HG02571 (cell line): ENCODE results near the gene ABCC3.

Experiments used
- ATAC-seq: cut with Tn5 transposase; IDR thresholded peaks from one replicate; pipeline ENCODE4 v1.9.1; 2021; ENCODE audit warnings: mild to moderate bottlenecking, moderate library complexity; ENCODE audit not compliant: unreplicated experiment

ABCC3 gene

DNA sequence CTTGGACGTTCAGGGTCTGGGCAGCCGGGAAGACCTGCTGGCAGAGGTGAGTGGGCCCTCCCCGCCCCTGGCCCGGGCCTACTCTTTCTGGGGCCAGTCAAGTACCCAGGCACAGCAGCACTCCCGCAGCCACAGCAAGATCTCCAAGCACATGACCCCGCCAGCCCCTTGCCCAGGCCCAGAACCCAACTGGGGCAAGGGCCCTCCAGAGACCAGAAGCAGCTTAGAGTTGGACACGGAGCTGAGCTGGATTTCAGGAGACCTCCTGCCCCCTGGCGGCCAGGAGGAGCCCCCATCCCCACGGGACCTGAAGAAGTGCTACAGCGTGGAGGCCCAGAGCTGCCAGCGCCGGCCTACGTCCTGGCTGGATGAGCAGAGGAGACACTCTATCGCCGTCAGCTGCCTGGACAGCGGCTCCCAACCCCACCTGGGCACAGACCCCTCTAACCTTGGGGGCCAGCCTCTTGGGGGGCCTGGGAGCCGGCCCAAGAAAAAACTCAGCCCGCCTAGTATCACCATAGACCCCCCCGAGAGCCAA, 8.6 kb upstream of the ABCC3 start:
- ATAC-seq, result no peak

DNA sequence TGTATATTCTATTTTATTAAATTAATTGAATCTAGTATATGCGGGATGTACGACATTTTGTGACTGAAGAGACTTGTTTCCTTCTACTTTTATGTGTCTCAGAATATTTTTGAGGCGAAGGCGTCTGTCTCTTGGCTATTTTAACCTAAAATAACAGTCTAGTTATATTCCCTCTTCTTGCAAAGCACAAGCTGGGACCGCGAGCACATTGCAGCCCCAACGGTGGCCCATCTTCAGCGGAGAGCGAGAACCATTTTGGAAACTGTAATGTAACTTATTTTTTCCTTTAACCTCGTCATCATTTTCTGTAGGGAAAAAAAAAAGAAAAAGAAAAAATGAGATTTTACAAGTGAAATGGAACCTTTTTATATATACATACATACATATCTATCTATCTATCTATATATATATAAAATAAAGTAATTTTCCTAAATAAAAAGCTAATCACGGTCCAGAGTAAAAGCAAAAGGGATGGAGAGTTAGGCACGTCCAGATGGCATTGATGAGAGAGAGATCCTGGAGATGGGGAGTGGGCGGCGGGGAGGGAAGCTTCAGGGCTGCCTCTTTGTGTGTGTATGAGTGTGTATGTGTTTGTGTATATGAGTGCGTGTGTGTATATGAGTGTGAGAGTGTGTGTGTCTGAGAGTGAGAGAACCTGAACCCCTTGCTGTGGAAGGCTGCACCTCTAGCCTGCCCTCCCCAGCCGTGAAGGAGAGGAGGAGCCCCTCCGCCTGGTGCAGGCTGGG, 7.5 kb upstream of the ABCC3 start:
- ATAC-seq, result no peak

DNA sequence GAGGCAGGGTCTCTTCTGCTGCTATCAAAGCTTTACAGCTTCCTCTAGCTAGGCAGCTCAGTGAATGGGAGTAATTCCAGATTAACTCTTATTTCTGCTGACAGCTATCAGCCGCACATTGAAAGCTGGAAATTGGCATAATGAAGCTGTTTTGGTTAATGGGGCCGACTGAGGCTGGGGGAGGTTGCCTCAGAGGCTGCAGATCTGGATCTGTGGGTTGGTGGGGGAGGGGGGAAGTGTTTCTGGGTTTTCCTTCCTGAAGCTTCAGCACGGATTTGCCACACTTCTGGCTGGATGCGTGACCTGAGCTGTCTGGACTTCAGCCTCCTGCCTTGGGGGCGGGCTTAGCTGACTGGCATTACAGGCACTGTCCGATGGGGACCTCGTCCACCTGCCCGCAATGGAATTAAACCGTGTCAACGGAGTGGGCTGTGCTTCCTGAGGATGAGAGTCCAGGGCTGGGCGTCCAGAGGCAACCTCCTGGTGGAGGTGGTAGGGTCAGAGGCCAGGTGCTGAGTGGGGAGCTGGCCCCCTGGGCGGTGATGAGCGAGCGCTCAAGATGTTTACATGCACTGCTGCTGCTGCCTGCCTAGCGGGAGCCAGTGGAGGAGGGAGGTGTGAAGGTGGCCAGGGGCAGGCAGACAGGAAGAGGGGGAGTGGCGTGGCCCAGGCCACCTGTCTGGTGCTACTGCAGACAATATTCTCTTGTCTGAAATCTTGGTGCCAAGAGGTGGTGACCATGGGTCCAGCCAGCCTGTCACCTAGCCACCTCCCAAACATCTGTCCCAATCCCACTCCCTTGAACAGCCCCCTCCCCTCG, 6.7 kb upstream of the ABCC3 start:
- no peak for ATAC-seq

DNA sequence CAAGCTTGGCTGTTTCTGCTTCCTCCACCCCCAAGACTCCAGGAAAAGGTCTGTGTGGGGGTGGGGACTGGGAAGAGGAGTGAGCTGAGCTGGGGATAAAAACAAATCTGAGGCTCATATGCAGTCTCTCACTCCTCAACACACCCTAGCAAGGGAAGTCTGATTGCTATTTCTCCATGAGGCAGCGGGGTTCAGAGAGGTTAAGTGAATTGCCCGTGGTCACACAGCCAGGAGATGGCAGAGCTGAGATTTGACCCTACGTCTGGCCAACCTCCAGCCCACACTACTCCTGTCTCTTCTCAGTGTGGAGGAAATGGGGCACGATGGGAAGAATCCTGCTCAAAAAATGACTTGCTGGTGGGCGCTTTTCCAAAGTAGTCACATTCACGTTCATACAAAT, 4.8 kb upstream of the ABCC3 start:
- no peak for ATAC-seq

DNA sequence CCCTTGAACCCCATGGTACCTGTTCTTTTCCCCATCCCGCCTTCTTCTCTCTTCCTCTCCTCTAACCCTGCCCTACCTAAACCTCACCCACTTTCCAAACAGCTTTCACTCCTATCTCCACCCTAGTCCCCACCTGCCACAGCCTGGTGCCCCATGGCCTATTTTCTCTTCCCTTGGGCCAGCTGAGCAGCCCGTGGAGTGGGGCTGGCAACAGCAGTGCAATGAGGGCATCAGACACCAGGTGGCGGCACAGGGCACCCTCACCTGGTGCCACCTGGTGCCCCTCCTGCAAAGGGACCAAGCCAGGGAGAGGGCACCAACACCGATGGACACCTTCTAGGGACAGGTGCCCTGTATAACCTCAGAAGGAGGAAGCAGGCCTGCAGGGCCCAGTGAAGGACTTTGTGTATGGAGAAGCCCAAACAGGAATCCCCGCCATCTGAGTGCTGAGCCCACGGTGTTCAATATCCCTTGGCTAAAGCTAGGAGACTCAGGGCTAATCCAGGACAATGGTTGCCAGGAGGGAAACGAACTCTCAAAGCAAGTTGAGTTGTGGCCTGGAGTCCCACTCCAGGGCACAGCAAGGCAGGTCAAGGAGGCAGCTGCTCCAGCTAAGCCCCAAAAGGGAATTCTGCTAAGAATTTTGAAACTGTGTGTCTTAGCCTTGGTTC, 4.0 kb upstream of the ABCC3 start:
- no peak for ATAC-seq

DNA sequence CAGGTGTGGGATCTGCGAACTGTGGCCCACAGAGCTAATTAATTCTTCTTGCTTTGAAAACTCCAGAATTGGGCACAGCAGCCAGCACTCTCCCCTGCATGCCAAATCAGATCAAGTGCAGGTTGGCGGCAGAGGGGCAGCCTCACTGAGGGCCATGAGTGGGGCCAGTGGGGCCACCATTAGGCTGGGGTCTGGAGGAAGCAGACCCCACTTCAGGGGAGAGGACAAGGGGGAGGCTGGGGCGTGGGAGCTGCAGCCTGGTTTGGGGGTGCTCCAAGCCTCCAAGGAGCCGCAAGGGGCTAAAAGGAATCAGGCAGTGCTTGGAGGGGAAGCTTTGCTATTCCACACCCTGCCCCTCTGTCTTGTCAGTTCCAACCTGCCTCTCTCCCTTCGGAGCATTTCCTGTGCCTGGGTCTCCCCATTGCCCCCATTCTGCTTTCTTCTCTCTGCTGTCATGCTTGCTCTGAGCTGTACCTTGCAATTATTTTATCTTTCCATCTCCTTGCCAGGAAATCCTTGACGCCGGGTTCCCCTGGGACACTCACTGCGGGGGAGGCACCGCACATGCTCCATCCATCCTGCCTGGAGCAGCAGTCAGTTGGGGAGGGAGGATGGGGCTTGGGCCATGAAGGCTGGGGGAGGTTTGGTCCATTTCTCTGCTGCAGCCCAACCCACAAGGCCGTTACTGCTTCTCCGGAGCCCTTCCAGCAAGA, 3.3 kb upstream of the ABCC3 start:
- no peak for ATAC-seq

DNA sequence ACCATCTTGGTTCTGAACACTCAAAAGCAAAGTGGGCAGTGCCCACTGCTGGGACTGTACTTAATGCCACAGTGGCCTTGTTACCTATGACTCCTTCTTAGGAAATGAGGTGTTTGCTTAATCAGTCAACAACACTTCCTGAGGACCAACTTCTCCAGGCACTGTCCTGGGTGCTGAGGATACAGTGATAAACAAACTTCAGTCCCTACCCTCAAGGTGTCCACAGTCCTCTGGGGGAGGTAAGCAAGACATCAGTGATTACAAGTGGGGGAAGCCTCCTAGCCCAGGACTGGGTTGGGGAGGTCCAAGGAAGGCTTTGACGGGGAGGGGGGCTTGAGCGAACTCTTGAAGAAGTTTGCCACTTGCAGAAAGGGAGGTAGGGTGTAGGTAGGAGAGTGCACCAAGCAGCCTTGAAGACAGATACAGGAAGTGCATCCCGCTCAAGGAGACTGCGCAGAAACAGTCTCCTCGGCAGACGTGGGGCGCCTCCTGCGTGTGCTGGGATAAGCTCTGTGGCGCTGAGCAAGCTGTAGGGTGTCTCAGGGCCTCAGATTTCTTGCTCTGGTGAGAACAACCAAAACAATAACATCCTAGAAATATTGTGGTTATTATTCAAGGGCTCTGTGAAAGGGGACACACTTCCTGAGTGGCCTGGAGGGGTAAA, 2.6 kb upstream of the ABCC3 start:
- no peak for ATAC-seq

DNA sequence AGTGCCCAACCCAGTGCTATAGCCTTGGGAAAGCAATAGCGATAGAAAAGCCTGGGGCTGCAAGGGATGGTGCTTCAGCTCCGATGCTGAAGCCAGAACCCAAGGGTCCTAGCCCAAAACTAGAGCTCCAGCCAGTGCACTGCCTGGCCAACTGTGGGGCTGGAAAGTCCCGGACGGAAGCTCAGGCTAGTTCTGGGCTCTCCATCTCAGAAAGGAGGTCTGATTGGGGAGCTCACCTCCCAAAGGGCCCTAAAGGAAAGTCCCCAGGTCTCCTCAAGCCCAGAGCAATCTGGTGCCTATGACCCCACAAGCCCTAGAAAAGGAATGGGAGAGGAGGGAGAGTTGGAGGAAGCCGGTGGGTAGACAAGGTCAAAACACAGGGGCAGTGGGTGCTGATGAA, 2.0 kb upstream of the ABCC3 start:
- ATAC-seq, result no peak

DNA sequence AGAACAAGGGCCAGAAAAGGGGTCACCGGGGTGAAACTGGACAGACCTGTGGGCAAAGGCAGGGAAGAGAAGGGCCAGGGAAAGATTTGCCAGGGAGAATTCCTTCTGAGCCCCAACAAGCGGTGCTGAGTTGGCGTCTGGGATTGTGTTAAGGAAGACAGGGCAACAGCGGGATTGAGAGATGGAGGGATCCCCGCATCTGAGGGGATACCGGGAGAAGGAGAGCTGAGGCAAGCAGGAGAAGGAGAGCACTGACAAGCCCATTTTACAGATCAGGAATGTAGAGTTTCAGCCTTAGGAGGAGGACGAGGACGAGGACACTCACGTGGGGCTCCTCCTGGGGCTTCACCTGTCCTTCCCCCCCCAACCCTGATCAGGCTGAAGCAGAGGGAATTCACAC, 998 bp upstream of the ABCC3 start:
- ATAC-seq, result no peak

DNA sequence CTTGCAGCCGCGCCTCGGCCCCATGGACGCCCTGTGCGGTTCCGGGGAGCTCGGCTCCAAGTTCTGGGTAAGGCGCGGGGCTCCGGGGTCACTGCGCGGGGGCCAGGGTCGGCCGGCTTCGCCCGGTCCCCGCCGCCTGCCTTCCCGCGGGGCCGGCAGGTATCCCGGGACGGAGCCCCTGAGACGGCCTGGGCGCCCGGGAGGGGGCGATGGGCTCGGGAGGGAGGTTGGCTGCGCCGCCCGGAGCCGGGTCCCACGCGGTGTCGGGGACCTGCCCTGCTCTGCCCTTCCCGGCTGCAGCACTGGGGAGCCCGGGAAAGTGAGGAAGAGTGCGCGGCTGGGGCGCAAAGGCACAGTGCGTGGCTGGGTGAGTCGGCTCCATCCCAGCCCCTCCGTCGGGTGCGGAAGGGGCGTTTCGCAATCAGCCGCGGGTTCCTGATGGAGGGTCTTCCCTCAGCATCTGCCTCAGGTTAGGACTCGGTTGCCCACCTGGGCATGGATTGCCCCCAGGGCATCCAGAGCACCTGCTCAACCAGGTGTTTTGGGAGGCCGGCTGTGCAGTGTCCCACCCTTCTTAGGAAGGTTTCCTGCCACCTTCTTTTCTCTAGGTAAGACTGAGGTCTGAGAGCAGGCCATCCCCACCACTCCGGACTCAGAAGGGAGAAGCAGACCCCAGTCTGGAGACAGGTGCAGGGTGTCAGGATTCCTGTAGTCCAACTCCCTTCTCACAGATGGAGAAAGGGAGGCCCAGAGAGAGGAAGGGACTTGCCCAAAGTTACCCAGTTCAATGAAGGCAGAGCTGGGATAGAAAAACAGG, 442 bp downstream of the ABCC3 start:
- no peak for ATAC-seq

DNA sequence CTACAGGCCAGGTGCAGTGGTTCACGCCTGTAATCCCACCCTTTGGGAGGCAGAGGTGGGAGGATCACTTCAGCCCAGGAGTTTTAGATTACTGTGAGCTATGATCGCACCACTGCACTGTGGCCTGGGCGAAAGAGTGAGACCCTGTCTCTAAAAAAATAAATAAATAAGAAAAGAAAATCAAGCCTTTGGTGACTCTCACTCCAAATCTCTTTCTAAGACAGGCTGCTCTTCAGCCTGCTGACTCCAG, 976 bp downstream of the ABCC3 start:
- ATAC-seq, result no peak

DNA sequence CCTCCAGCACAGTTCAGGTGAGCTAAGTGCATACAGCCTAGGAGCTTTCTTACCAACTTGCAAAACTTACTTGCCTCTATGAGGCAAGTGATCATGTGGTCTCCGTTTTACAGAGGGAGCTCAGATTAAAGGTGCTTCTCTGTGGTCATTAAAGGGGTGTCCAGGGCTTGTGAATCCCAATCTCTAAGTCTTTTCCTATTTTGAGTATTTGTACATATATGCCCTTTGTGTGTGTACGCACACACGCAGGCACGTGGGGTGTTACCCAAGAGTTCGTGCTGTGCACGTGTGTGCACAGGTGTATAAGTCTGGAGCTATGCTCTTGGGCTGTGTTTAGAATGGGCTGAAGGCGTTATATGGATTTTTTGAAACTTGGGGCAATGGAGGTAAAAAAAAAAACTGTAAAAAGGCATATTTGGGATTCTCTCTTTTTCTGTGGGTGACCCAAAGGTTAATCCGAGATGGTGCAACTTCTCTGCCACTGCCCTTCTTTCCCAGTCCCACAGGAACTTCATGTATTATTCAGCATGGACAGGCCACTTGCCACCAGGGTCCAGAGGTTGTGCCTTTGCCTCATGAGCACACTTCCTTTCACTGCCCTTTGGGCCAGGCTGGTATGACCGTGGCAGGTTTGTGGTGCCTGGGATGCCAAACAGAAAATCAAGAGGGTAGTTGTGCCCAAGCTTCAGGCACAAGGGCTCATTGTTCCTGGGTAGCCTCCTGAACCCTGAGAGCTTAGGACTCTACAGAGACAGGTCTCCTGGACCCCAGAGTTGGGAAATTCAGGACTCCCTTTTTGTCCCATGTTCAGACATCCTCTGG, 1.5 kb downstream of the ABCC3 start:
- ATAC-seq, result no peak

DNA sequence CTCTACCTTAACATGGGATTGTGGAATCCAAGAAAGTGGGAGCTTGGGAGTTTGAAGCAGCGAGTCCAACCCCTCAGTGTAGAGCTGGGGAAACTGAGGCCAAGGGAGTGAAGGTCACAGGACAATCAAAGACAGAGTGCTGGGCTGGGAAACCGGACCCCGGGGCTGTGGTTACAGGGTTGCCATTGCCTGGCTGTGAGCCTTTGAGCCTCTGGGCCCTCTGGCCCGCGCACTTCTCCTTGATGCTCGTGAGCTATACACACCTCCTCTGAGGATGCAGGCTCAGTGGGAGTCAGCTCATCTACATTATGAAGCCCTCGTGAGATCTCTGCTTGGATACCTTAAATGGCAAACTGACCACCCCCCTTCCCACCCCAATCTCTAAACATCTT, 2.1 kb downstream of the ABCC3 start:
- ATAC-seq, result no peak

DNA sequence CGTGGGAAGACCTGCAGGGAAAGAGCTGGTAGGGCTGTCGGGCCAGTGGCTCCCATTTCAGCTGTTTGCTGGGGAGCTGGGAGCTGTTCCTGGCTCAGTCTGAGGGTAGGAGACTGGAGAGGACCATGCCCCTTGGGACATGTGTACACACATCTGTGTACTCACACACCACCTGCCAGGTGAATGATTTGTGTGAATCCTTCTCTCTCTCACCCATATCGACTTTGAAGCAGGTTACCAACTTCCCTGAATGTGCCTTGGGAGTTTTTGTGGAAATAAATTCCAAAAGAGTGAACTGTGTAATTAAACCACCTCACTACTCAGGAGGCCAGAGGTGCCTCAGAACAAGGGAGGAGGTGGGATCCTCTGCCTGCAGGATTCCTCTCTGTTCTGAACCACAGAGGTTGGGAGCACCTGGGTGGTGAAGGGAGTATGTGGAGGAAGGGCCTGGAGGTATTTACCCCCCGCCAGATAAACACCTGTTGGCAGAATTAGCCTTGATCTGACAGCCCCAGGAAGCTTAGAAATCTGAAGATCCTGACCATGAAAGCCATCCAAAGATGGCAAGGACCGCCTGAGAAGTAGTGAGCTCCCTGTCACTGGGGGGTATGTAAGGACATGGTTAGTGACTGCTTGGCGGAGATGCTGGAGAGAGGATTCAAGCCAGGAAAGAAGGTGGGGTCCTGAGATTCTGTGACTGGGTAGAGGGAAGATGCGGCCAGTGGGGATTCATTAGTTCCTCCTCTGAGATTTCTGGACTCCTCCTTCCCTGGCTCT, 3.3 kb downstream of the ABCC3 start:
- no peak for ATAC-seq

DNA sequence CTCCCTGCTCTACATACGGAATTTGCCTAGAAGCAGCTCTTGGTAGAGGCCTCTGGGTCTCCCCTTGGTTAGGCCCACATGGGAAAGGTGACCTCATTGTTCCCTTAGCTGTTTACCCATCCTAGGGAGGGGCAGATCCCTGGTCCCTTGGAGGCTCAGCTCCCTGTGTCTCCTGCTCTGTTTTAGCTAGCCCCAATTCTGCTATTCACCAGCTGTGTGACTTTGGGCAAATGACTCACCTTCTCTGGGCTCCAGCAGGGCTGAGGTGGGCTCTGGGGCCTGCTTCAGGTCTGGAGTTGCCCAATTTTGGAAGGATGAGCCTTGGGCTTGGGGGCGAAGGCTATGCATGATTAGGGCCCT, 3.9 kb downstream of the ABCC3 start:
- ATAC-seq, result no peak

DNA sequence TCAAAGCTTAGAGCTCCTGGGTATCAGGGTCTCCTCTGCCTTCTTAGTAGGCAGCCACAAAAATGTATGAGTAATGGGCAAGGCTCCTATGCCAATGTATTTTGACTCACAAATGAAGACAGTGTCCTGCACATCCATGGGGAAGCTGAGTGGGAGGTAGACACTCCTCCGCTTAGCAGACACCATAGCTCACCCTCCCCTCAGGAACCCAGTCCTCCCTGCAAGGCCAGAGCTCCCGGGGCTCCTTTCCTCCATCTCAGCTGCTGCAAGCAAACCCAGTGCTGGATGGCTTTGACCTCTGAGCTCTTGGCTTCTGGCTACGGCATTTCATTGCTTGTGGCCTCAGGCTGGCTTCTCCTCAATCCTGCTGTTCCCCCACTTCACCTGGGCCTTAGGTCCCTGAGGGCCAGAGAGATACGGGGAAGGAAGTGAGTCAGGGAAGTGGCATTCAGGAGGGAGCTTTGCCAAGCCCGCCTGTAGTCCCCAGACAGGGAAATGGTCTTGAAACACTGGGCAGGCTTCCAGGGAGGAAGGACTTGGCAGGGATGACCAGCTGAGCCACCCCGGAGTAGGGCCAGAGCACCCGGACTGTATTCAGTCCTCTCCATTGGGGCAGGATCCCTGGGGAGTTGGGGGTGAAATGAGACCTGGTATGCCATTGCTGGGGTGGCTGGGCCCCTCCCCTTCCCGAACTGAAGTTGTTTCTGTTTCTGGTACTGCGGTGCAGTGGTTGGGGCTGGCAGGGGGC, 4.5 kb downstream of the ABCC3 start:
- no peak for ATAC-seq

DNA sequence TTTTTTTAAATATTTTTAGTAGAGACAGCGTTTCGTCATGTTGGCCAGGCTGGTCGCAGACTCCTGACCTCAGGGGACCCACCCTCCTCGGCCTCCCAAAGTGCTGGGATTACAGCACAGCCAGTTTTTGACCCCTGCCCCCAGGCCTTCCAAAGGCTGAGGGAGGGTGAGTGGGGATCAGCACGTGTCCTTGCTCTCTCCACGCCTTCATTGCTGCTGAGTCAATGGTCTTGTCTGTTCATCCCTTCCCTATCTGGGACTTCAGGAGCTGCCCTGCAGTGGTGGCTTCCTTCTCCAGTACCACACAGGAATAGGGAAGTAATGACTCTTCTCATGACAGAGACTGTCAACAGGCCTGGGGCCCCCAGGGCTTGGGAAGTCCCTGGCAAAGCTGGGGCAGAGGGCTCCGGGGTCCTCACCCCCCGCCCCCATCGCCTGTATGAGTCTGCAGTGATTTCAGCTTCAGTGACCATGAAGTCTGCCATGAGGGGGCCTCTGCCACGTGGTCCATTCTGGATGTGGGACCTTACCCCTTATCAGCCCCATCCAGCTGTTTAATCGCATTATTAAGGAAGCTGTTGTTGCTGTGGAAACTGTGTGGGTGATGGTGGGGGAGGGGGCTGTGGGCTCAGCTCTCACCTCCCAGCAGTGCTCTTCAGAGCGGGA, 6.1 kb downstream of the ABCC3 start:
- ATAC-seq, result no peak
